Non-pigmented ciliary epithelial cell (primary cell): Measurements from ENCODE around the gene CGB5.

Experiments used
- DNase-seq: peaks from one replicate; pipeline ENCODE4 v3.0.0-alpha.2; 2010; ENCODE audit warnings: low read depth

CGB5 gene

GRCh38 chr19:49086296-49086695 lies 42.6 kb downstream of the CGB5 start:
- no peak for DNase-seq

DNA sequence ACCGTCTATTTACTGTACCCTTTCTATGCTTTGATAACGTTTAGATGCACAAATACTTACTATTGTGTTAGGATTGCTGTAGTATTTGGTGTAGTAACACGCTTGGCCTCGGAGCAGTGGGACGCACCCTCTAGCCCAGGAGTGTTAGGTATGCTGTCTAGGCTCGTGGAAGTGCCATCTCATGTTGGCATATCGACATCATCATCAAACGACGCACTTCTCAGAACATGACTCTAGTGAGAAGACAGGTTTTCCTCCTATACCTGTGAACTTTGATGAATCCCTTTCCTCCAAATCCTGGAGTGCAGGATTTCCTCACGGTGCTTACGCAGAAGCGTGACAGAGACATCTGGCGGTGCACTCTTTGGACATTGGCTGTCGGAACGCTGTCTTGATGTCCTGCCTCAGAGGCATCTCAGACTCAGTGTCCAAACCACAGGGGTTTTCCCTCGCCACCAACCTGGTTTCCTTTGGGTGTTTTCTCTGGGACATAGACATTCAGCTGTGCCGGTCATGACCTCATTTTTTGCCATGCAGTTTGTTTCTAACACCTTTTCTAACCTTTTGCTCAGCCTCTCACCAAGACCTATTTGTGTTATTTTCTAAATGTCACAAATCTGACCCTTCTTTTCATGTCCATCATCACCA lies 47.9 kb downstream of the CGB5 start:
- no peak for DNase-seq

DNA sequence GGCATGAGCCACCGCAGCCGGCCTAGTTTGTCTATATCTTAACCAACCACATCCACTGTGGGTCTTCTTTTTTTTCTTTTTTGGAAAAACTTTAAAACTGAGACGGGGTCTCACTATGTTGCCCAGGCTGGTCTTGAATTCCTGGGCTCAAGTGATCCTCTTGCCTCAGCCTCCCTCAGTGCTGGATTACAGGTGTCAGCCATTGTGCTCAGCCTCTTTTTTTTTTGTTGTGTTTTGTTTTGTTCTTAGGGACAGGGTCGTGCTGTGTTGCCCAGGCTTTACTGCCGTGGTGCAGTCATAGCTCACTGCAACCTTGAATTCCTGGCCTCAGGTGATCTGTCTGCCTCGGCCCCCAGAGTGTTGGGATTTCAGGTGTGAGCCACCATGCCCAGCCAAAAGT lies 49.0 kb downstream of the CGB5 start:
- DNase-seq, result no peak
